Measurements from ENCODE around the gene E2F8.
"Not testable (repeated sequence)": the region's sequence is repeated elsewhere in the genome, so short reads cannot be mapped to it uniquely, and the experiment has no call there.

Gene E2F8, protein sequence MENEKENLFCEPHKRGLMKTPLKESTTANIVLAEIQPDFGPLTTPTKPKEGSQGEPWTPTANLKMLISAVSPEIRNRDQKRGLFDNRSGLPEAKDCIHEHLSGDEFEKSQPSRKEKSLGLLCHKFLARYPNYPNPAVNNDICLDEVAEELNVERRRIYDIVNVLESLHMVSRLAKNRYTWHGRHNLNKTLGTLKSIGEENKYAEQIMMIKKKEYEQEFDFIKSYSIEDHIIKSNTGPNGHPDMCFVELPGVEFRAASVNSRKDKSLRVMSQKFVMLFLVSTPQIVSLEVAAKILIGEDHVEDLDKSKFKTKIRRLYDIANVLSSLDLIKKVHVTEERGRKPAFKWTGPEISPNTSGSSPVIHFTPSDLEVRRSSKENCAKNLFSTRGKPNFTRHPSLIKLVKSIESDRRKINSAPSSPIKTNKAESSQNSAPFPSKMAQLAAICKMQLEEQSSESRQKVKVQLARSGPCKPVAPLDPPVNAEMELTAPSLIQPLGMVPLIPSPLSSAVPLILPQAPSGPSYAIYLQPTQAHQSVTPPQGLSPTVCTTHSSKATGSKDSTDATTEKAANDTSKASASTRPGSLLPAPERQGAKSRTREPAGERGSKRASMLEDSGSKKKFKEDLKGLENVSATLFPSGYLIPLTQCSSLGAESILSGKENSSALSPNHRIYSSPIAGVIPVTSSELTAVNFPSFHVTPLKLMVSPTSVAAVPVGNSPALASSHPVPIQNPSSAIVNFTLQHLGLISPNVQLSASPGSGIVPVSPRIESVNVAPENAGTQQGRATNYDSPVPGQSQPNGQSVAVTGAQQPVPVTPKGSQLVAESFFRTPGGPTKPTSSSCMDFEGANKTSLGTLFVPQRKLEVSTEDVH

DNA sequence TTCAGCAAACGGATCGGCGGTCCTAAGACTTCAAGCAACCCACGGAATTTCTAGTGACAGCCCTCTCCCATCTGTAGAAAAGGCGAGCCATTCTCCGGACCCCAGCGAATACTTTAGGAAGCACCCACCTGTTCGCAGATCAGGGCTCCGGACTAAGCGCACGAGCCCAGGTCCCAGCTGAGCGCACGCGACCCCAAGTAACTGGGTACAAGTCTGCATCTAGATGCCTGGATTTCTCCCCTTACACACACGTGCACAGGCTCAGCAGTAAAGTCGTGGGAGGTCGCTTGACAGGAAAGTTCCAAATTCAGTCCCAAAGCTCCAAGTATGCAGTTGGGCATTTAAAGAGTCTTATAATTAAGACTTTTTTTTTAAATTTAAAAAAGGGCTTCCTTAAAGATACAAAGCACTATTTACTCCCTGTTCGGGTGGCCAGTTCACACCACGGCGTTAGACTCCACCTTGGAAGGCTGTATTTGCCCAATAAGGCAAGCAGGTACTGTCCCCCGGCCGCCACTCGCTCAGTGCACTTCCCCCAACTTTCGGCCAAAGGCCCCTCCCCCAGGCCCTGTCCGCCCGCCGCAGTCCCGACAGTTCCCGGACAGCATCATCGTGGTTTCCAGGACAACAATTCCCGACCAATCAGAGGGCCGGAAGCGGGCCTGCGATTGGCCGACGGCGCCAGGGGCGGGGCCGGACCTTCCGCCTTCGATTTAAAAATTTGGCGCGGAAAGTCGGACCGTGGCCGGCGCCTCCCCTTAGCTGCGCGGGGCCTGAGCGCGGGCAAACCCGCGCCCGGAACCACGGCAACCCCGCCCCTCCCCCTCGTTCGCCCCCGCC, at the start of gene E2F8:
Gene E2F8 (minus strand): TSS at position 526 of the 840 bp plus-strand sequence. CDS start 824 bp downstream, outside the sequence.
- peak; percentile 36 for FAIRE-seq
- DNase-seq (ENCODE audit: insufficient read length, low spot score): peak; percentile 98

GRCh38 chr11:19290356-19290755, 49.6 kb upstream of the E2F8 start:
- FAIRE-seq (no peak), DNase-seq (ENCODE audit: insufficient read length, low spot score) (no peak)

- no peak for FAIRE-seq
- DNase-seq (ENCODE audit: insufficient read length, low spot score): no peak
Measured at GRCh38 chr11:19288256-19288655, 47.5 kb upstream of the E2F8 start.

- DNase-seq (ENCODE audit: insufficient read length, low spot score) (no peak), FAIRE-seq (no peak)
Measured at GRCh38 chr11:19286411-19286810, 45.7 kb upstream of the E2F8 start.

- FAIRE-seq (no peak), DNase-seq (ENCODE audit: insufficient read length, low spot score) (no peak)
Measured at GRCh38 chr11:19284881-19285280, 44.1 kb upstream of the E2F8 start.

GRCh38 chr11:19283991-19284390, 43.2 kb upstream of the E2F8 start:
- FAIRE-seq (no peak), DNase-seq (ENCODE audit: insufficient read length, low spot score) (no peak)

DNA sequence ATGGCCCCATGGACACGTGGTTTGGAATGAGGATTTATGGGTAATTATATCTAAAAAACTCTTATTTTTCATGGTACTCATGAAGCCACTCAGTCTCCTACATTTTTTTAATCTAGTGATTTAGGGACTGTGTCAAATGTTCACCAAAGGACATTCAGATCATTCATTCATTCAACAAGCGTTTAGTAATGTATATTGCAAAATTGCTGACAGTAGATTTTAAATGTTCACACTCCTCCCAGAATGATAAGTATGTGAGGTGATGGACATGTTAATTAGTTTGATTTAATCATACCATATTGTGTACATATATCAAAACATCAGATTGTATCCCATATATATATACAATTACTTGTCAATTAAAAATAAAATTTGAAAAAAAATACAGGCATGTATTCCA, 40.8 kb upstream of the E2F8 start:
- DNase-seq (ENCODE audit: insufficient read length, low spot score): no peak
- FAIRE-seq: no peak

GRCh38 chr11:19281041-19281440, 40.3 kb upstream of the E2F8 start:
- no peak for DNase-seq (ENCODE audit: insufficient read length, low spot score)
- FAIRE-seq: no peak

DNA sequence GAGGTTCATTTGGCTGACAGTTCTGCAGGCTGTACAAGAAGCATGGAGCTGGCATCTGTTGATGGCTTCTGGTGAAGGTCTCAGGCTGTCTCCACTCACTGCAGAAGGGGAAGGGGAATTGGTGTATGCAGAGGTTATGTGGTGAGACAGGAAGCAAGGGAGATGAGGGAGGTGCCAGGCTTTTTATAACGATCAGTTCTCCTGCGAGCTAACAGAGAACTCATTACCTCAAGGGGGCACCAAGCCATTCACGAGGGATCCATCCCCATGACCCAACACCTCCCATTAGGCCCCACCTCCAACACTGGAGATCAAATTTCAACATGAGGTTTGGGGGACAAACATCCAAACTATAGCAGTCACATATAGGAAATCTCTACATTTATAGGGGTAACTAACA, 38.7 kb upstream of the E2F8 start:
- FAIRE-seq (no peak), DNase-seq (ENCODE audit: insufficient read length, low spot score) (no peak)

DNA sequence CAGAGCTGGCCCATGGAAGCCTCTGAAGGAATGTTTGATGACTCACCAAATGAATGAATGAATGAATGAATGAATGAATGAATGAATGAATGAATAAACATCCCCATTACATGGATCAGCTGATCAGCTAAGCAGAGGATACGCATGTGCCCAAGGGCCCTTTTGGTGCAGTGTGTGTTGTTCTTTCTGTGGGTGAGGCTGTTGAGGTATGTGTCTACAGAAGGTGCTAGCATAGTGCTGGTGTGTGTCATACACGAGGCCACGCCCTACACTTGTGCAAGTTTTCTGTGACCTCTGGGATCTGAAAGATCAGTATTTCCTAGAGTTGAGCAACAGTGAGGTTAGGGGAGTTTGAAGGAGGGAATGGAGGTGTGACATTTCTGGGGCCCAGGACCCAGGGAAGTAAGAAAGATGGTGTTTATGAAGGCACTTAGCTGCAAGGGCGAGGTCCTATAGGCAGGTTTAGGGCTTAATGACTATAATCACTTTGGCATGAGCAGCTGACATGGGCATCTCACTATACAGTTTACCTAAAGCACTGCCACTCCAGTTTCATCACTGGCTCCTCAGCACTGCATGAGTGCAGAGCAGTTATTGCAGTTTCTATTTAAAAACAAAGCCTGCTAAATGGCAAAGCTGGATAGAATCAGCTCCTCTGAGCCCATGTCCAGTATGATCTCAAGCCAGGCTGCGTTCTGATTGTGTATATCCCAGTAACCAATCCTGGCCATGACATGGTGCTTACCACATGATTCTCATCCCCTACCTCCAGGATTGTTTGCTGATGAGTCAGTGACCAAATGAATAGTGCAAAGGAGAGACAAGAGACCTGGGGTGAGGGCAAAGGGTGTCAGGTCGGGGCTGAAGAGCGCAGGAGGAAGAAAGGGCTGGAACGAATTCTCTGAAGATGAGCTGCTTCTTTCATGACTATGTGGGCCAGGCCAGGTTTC, 36.4 kb upstream of the E2F8 start:
- FAIRE-seq (no peak), DNase-seq (ENCODE audit: insufficient read length, low spot score) (no peak)

DNA sequence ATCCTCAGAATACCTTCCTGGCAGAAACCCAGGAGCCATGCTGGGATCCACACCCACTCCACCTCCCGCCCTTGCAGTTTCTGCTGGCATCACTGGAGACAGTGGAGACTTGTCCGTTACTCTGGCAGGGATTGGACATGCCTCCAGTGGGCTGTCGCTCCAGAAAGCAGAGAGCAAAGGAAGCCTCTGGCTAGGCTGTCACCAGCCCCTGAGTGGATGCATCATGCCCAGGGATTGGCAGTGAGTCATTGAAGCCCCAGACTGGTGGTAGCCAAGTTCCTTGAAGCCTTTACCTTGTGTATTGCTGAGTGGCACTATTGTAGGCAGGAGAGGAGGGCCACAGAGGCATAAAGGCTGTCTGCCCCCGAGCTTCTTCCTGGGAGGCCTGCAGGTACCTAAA, 34.8 kb upstream of the E2F8 start:
- no peak for FAIRE-seq
- no peak for DNase-seq (ENCODE audit: insufficient read length, low spot score)

DNA sequence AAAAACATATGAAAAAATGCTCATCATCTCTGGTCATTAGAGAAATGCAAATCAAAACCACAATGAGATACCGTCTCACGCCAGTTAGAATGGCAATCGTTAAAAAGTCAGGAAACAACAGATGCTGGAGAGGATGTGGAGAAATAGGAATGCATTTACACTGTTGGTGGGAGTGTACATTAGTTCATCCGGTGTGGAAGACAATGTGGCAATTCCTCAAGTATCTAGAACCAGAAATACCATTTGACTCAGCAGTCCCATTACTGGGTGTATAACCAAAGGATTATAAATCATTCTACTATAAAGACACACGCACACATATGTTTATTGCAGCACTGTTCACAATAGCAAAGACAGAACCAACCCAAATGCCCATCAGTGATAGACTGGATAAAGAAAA, 32.5 kb upstream of the E2F8 start:
- FAIRE-seq; DNase-seq (ENCODE audit: insufficient read length, low spot score): not testable (repeated sequence)

GRCh38 chr11:19268909-19269308, 28.2 kb upstream of the E2F8 start:
- no peak for FAIRE-seq
- no peak for DNase-seq (ENCODE audit: insufficient read length, low spot score)

DNA sequence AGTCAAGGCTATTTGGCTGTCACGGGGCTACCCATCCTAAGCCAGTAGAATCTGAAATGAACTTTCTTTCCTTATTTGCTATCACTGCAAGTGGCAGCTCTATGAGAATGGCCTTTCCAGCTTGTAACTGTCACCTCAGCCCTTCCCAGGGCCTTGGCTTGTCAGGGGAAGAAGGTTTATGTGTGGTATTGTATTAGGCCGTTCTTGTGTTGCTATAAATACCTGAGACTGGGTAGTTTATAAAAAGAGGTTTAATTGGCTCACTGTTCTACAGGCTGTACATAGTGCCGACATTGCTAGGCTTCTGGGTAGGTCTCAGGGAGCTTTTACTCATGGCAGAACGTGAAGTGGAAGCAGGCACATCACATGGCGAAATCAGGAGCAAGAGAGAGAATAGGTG, 26.8 kb upstream of the E2F8 start:
- DNase-seq (ENCODE audit: insufficient read length, low spot score): no peak
- no peak for FAIRE-seq

GRCh38 chr11:19263333-19263732, 22.6 kb upstream of the E2F8 start:
- no peak for FAIRE-seq
- no peak for DNase-seq (ENCODE audit: insufficient read length, low spot score)

GRCh38 chr11:19259487-19260345, 19.0 kb upstream of the E2F8 start:
- FAIRE-seq: no peak
- DNase-seq (ENCODE audit: insufficient read length, low spot score): peak; percentile 49

DNA sequence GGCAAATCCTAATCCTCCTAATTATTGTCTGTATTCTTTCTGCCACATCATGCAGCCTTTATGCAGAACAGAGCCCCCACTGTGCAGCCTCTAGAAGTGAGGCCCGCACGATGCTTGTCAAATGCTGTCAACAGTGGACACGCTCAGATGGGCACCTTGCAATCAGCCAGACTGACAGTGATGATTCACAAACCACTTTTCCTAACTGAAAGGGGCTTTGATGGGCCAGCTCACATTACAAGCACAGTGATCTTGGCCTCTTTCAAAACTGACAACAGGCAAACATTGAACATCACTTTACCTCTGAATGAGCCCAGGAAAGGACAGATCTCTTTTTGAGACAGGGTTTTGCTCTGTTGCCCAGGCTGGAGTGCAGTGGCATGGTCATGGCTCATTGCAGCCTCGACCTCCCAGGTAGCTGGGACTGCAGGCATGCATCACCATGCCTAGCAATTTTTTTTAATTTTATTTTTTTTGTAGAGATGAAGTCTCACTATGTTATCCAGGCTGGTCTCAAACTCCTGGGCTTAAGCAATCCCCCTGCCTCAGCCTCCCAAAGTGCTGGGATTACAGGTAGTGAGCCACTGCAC, 18.0 kb upstream of the E2F8 start:
- FAIRE-seq (no peak), DNase-seq (ENCODE audit: insufficient read length, low spot score) (no peak)

DNA sequence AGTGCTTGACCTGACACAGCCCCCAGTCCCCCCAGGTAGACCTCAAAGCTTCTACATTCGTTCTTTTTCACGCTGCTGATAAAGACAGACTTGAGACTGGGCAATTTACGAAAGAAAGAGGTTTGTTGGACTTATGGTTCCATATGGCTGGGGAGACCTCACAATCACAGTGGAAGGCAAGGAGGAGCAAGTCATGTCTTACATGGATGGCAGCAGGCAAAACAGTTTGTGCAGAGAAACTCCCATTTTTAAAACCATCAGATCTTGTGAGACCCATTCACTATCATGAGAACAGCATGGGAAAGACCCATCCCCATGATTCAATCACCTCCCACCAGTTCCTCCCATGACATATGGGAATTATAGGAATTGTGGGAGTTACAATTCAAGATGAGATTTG, 13.7 kb upstream of the E2F8 start:
- FAIRE-seq; DNase-seq (ENCODE audit: insufficient read length, low spot score): not testable (repeated sequence)

Data from HTR-8/SVneo (cell line).